HL-60 (cell line): ENCODE data around the gene ARFGAP1.

ENCODE experiments used
- DNase-seq, 2 experiments: peaks; one replicate each; pipeline ENCODE4 v3.0.0-alpha.2; 2010 to 2020; ENCODE audit warnings: low read depth in 1 of 2, low spot score in 1 of 2
- H3K27ac ChIP-seq: fragments of 250-450 bp; sonication (Bioruptor Pico); replicated peaks from 2 replicates; pipeline ENCODE4 v1.5.1; 2020; ENCODE audit warnings: mild to moderate bottlenecking, moderate library complexity
- H3K27me3 ChIP-seq: fragments of 250-450 bp; sonication (Bioruptor Pico); 2 replicates; pipeline ENCODE4 v1.5.1; 2021; ENCODE audit warnings: mild to moderate bottlenecking, moderate library complexity; ENCODE audit not compliant: insufficient read depth, poor library complexity, severe bottlenecking
- H3K4me3 ChIP-seq: replicated peaks from 2 replicates; pipeline ENCODE4 v1.5.1; 2011; ENCODE audit warnings: mild to moderate bottlenecking, control low read depth, low read length; ENCODE audit not compliant: insufficient read depth
- CTCF ChIP-seq: IDR thresholded peaks from one replicate; pipeline ENCODE4 v1.5.1; 2011; ENCODE audit warnings: low read length, control low read depth, inconsistent platforms; ENCODE audit not compliant: insufficient read depth
- GABPA ChIP-seq: IDR thresholded peaks from 2 replicates; pipeline ENCODE4 v1.6.1; 2012; ENCODE audit warnings: low read depth
- POLR2AphosphoS5 ChIP-seq: IDR thresholded peaks from 2 replicates; pipeline ENCODE4 v1.6.1; 2012; ENCODE audit warnings: low read depth
- REST ChIP-seq: IDR thresholded peaks from 2 replicates; pipeline ENCODE4 v1.6.1; 2012; ENCODE audit warnings: low read depth; ENCODE audit not compliant: insufficient replicate concordance
- SPI1 ChIP-seq: IDR thresholded peaks from 2 replicates; pipeline ENCODE4 v1.6.1; 2012; ENCODE audit warnings: low read depth, mild to moderate bottlenecking, borderline replicate concordance

Gene ARFGAP1

GRCh38 chr20:63232235-63233060 lies 40.2 kb upstream of the ARFGAP1 start:
- TF ChIP-seq POLR2AphosphoS5 (no peak), GABPA (no peak)
- DNase-seq, result no peak
- no peak overlapping the region for H3K4me3 ChIP-seq
- H3K27me3 ChIP-seq, result peaks cover 23% of the 10 kb centered on the region
- H3K27ac ChIP-seq, result no peak overlapping the region

- no peak for DNase-seq
- peaks cover 23% of the 10 kb centered on the region for H3K27me3 ChIP-seq
- no peak overlapping the region for H3K27ac ChIP-seq
- no peak for TF ChIP-seq REST
- TF ChIP-seq CTCF, result no peak
- TF ChIP-seq POLR2AphosphoS5, result no peak
- TF ChIP-seq SPI1, result no peak
- no peak for TF ChIP-seq GABPA
- H3K4me3 ChIP-seq, result no peak overlapping the region
Measured at GRCh38 chr20:63233061-63233344, 39.6 kb upstream of the ARFGAP1 start.

- DNase-seq, result no peak
- peaks cover 23% of the 10 kb centered on the region for H3K27me3 ChIP-seq
- H3K27ac ChIP-seq, result no peak overlapping the region
- H3K4me3 ChIP-seq, result no peak overlapping the region
- no peak for TF ChIP-seq GABPA
- TF ChIP-seq SPI1, result no peak
- no peak for TF ChIP-seq CTCF
- no peak for TF ChIP-seq POLR2AphosphoS5
- no peak for TF ChIP-seq REST
Measured at GRCh38 chr20:63233924-63234323, 38.7 kb upstream of the ARFGAP1 start.

GRCh38 chr20:63234693-63235398 lies 37.8 kb upstream of the ARFGAP1 start:
- no peak for DNase-seq
- H3K27ac ChIP-seq, result no peak overlapping the region
- H3K4me3 ChIP-seq, result no peak overlapping the region
- H3K27me3 ChIP-seq, result peaks cover 23% of the 10 kb centered on the region
- TF ChIP-seq REST, result no peak
- peak; percentile 4 for TF ChIP-seq CTCF
- TF ChIP-seq GABPA, result no peak
- TF ChIP-seq SPI1, result no peak
- TF ChIP-seq POLR2AphosphoS5, result no peak
